BJ (cell line): ENCODE measurements around the gene ZBED4. TPM values are rescaled to one million over a fixed set of nuclear protein-coding genes. Genes with fewer than 3 reads are reported as not detected.
A peak's percentile ranks its signal among the peaks of the same experiment; 100 is the strongest.

Experiments
- CTCF ChIA-PET: fragments of 350-600 bp; formaldehyde crosslinking; extraction: SDS; loops from one replicate; lab custom pipeline; 2021; ENCODE audit warnings: antibody characterized with exemption, inconsistent platforms; lab: Yijun Ruan, JAX
- POLR2A ChIA-PET: fragments of 300-600 bp; sonication (Branson Sonifier 250); formaldehyde crosslinking; extraction: SDS; loops from one replicate; lab custom pipeline; 2021; ENCODE audit warnings: antibody characterized with exemption; lab: Charles Lee
- DNase-seq: peaks from one replicate; pipeline ENCODE4 v3.0.0-alpha.2; 2011; ENCODE audit warnings: low read depth
- H3K27me3 ChIP-seq: 2 replicates; pipeline ENCODE4 v1.6.0; 2011; ENCODE audit warnings: low read length; ENCODE audit not compliant: control insufficient read depth, insufficient read depth
- H3K36me3 ChIP-seq: 2 replicates; pipeline ENCODE4 v1.5.1; 2011; ENCODE audit warnings: low read length; ENCODE audit not compliant: control insufficient read depth, insufficient read depth
- H3K4me3 ChIP-seq: 2 replicates; pipeline ENCODE4 v1.5.1; 2011; ENCODE audit warnings: low read depth, mild to moderate bottlenecking, control low read depth, low read length
- CTCF ChIP-seq: IDR thresholded peaks from 2 replicates; pipeline ENCODE4 v1.5.1; 2011; ENCODE audit warnings: low read depth, mild to moderate bottlenecking, control low read depth, inconsistent platforms, low read length, moderate library complexity; ENCODE audit not compliant: insufficient read depth
- polyA plus RNA-seq: library from polyadenylated mRNA; depleted of rRNA; stranded (reverse); fragments of >200 nt; gene quantifications from 2 replicates; pipeline ENCODE4 v1.2.3, GENCODE V29; 2011

The ZBED4 gene
- polyA plus RNA-seq, 1 experiment: 4.5 TPM

- Histone ChIP-seq H3K36me3 (peaks cover 7% of the 10 kb centered on the region), H3K27me3 (no peaks in the 10 kb centered on the region), H3K4me3 (no peak overlapping the region)
- CTCF ChIA-PET: interaction anchor here (1.0 to 1.1 kb wide), 2 partner anchors 109 to 154 kb away, joined by 3 to 4 read pairs; no protein-coding TSS in a partner anchor
- TF ChIP-seq CTCF: no peak
- DNase-seq: no peak
- POLR2A ChIA-PET: no interaction called here
Observed at GRCh38 chr22:49921508-49922278, 68.0 kb downstream of the ZBED4 start.

- H3K27me3 ChIP-seq: no peaks in the 10 kb centered on the region
- TF ChIP-seq CTCF: no peak
- H3K4me3 ChIP-seq: no peak overlapping the region
- ChIA-PET POLR2A (no interaction called here), CTCF (interaction anchor here (1.0 to 1.1 kb wide), 2 partner anchors 108 to 155 kb away, joined by 3 to 4 read pairs; no protein-coding TSS in a partner anchor)
- no peak for DNase-seq
- H3K36me3 ChIP-seq: peaks cover 7% of the 10 kb centered on the region
Observed at GRCh38 chr22:49922484-49922883, 68.8 kb downstream of the ZBED4 start.

GRCh38 chr22:49922926-49923325 is 69.3 kb downstream of the ZBED4 start:
- no peak for DNase-seq
- Histone ChIP-seq H3K36me3 (peaks cover 7% of the 10 kb centered on the region), H3K4me3 (no peak overlapping the region), H3K27me3 (no peaks in the 10 kb centered on the region)
- POLR2A ChIA-PET: no interaction called here
- TF ChIP-seq CTCF: no peak
- CTCF ChIA-PET: interaction anchor here (1.1 to 1.6 kb wide), 2 partner anchors 108 kb away, joined by 4 to 6 read pairs; no protein-coding TSS in a partner anchor

GRCh38 chr22:49923445-49923844 is 69.8 kb downstream of the ZBED4 start:
- no peaks in the 10 kb centered on the region for H3K27me3 ChIP-seq
- POLR2A ChIA-PET: no interaction called here
- CTCF ChIA-PET: interaction anchor here (1.5 to 1.6 kb wide), 2 partner anchors 107 to 156 kb away, joined by 3 to 6 read pairs; no protein-coding TSS in a partner anchor
- DNase-seq: no peak
- H3K36me3 ChIP-seq: peaks cover 7% of the 10 kb centered on the region
- TF ChIP-seq CTCF: peak; percentile 35
- H3K4me3 ChIP-seq: no peak overlapping the region

- ChIA-PET POLR2A (no interaction called here), CTCF (interaction anchor here (1.5 to 1.6 kb wide), 2 partner anchors 106 to 157 kb away, joined by 3 to 6 read pairs; no protein-coding TSS in a partner anchor)
Observed at GRCh38 chr22:49924113-49924833, 70.6 kb downstream of the ZBED4 start.

More at GRCh38 chr22:49924113-49924833, 70.6 kb downstream of the ZBED4 start:
- no peak for TF ChIP-seq CTCF
- no peak for DNase-seq
- Histone ChIP-seq H3K36me3 (peaks cover 7% of the 10 kb centered on the region), H3K4me3 (no peak overlapping the region), H3K27me3 (no peaks in the 10 kb centered on the region)
